AML-193 (cell line): ENCODE measurements around the gene INA.
A peak's percentile ranks its signal among the peaks of the same experiment; 100 is the strongest.

Experiments
- DNase-seq, 2 experiments: peaks; one replicate each; lab custom pipeline; 2025; lab: John Stamatoyannopoulos, UW

Gene INA

GRCh38 chr10:103273041-103273441 is 3.9 kb upstream of the INA start:
- DNase-seq: no peak

DNA sequence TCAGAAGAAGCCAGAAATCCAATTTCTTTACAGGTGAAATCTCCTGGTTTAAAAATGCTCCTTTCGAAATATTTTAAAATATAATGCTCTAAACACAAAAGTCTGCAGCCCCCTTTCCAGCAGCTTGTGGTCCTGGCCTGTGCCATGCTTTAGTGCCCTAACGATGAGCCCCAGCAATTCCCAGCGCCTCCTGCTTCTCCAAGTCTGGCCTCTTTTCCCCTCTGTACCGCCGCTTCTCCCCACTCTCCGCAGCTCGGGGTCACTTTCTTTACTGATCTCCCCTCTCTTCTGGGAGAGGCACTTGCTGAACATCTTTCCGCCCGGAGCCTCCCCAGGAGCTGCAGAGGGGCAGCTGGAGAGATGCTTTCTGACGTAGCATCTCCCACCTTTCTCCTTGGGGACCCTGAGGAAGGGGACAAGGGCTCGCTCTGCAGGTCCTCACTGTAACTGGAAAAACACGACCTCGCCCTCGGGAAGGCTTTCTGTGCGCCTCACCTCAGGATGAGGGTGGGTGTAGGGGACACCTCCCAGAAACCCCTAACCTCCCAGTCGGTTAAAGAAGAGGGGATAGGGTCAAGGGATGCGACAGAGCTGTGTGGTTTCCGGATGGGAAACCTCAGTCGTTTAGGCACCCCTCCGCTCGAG is 565 bp upstream of the INA start:
- no peak for DNase-seq

GRCh38 chr10:103277713-103278536 is 987 bp downstream of the INA start:
- DNase-seq: no peak

GRCh38 chr10:103278537-103278823 is 1.5 kb downstream of the INA start:
- no peak for DNase-seq

GRCh38 chr10:103278862-103279298 is 1.9 kb downstream of the INA start:
- no peak for DNase-seq

GRCh38 chr10:103280031-103280430 is 3.1 kb downstream of the INA start:
- DNase-seq: no peak

- DNase-seq: no peak
Measured at GRCh38 chr10:103280506-103280905, 3.6 kb downstream of the INA start.

- DNase-seq: no peak
Measured at GRCh38 chr10:103281753-103282152, 4.8 kb downstream of the INA start.

- DNase-seq: peak in 1 of 2 experiments; percentile 12
Measured at GRCh38 chr10:103282961-103283360, 6.0 kb downstream of the INA start.

- DNase-seq: peak in 1 of 2 experiments; percentile 4
Measured at GRCh38 chr10:103284170-103284569, 7.2 kb downstream of the INA start.

DNA sequence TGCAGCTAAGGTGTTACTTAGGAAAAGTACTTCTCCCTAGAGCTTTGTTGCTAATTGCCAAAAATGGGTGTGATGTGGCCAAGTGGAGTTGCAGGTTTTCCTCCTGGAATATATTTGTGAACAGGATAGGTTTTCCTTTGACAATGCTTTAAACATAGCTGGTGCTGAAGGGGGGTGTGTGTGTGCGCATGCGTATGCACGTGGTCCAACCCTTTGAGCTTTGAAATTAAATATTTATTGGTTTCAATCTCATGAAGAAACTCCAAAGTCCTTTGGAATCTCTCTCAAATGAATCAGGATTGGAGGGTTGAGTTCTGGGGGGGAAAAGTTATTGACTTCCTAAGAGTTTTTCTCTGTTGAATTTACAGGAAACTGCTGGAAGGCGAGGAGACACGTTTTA is 11.1 kb downstream of the INA start:
- DNase-seq: no peak

DNA sequence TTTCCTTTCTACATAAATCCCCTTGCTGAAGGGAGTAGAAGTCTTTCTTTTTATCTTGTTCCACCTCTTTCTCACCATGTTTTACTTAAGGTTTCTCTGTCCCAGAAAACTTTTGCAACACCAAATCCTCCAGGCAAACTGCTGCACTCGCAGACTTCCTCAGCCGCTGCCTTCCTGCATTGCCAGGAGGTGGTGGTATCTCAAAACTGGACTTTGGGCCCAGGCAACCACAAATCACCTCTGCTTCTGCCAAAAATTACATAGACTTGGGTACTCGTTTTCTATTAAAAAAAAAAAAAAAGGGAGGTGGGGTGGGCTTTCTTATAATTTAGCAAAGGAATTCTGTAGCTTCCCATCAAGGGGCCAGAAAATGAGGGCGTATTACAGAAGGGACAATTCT is 14.7 kb downstream of the INA start:
- DNase-seq: no peak

DNA sequence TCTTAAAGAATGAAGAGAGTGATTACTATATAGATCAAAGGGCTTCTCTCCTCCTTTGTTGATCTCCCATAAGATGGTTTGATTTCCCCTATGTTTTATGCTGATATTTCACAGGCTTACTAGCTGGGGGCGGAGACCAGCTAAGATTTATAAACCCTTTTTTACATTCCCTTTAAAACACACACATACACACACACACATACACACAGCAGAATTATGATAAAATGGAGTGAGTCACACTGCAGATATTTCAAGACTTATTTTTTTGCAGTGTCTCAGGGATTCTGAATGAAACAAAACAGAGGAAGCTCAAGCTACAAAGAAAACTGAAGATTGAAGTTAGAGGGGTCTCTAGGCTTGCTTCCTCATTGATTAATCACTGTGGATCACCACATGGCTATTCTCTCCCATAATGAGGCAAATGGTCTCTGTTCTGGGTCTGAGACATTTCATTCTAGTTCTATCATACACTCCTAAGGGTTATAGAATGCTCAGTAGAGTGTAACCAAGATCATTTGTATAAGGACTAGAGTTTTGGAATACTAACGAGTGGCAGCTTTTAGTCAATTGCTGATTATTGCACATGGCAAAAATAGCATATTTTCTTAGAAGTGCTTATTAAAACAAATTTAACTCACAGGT is 18.6 kb downstream of the INA start:
- no peak for DNase-seq

GRCh38 chr10:103307594-103307993 is 30.7 kb downstream of the INA start:
- no peak for DNase-seq

- DNase-seq: no peak
Measured at GRCh38 chr10:103310197-103310596, 33.3 kb downstream of the INA start.

GRCh38 chr10:103316087-103316486 is 39.1 kb downstream of the INA start:
- no peak for DNase-seq

DNA sequence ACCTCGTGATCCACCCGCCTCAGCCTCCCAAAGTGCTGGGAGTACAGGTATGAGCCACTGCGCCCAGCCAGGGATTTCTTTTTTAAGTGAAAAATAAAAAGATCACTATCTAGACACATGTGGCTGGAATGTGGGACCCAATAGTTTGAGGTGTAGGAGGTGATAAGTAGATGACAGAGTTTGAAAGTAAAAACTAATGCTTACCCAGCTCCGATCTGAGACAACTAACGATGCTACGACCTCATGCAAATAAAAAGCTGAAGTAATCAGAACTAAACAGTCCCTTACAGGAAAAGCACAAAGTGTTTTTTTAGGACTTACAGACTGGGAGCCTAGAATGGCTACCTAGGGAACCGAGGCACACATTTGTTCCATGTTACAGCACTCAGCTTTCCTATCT is 51.0 kb downstream of the INA start:
- no peak for DNase-seq

DNA sequence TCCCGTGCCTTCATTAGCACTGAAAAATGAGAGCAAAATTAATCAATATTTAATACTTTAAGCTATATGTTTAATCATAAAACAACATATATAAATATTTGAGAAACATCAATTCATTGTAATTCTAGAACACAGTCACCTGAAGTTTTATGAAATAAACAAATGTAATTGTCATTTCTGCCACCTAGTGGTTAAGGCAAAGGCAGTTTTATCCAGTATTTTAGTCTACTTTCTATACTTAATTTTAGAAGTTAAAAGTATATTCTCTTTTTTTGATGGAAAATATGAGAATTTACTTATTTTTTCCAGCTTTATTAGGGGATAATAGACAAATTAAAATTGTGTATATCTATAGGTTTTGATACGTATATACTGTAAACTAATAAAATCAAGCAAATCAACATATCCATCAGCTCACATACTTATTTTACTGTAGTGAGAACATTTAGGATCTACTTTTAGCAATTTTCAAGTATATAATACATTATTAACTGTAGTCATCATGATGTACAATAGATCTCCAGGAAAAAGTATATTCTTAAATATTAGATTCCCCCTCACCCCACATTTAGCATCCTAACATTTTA is 57.1 kb downstream of the INA start:
- DNase-seq: peak; percentile 13 to 17

DNA sequence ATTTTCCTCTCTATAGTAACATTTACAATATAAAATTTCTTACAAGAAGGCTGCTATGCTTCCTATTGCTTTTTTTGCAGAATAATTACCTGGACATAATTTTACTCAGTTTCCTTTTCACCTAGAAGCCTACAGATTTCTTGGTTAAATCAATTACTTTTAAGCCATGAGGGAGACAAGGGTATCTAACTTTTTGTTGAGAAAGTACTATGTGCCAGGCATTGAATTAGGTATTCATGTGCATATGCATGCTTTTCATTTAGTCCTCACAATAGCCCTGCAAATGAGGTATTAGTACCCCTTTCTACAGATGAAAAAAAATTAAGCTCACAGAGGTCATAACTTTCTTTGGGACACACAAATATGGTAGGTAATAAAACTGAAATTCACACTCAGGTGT is 57.6 kb downstream of the INA start:
- DNase-seq: no peak

GRCh38 chr10:103336370-103336769 is 59.4 kb downstream of the INA start:
- no peak for DNase-seq
